IgD-negative memory B cell (primary cell): Measurements from ENCODE around the gene DNAJC21. TPM values are rescaled to one million over a fixed set of nuclear protein-coding genes. Genes with fewer than 3 reads are reported as not detected.
"Not testable (repeated sequence)": the region's sequence is repeated elsewhere in the genome, so short reads cannot be mapped to it uniquely, and the experiment has no call there.

Source experiments
- H3K27ac Mint-ChIP-seq, 3 donors: one replicate each; pipeline ENCODE4 v1.8.0; 2020 to 2022; ENCODE audit warnings: mild to moderate bottlenecking in 3 of 3, mixed read lengths in 3 of 3, moderate library complexity in 1 of 3
- H3K27me3 Mint-ChIP-seq: one replicate; pipeline ENCODE4 v1.8.0; 2021; ENCODE audit warnings: mixed read lengths
- H3K36me3 Mint-ChIP-seq: one replicate; pipeline ENCODE4 v1.8.0; 2020; ENCODE audit warnings: mild to moderate bottlenecking, mixed read lengths
- H3K4me1 Mint-ChIP-seq, 3 donors: one replicate each; pipeline ENCODE4 v1.8.0; 2020 to 2022; ENCODE audit warnings: mixed read lengths in 3 of 3, mild to moderate bottlenecking in 1 of 3
- H3K4me3 Mint-ChIP-seq, 4 donors: one replicate each; pipeline ENCODE4 v1.8.0; 2020 to 2022; ENCODE audit warnings: mild to moderate bottlenecking in 4 of 4, mixed read lengths in 4 of 4, moderate library complexity in 3 of 4
- H3K9me3 Mint-ChIP-seq, 3 donors: one replicate each; pipeline ENCODE4 v1.8.0; 2020 to 2021; ENCODE audit warnings: mixed read lengths in 3 of 3, mild to moderate bottlenecking in 1 of 3
- polyA plus RNA-seq: library from polyadenylated mRNA; unstranded; fragments of 300-500 nt; fragmentation: Illumina TruSeq; gene quantifications from one replicate; pipeline ENCODE4 v1.2.3, GENCODE V29; 2021

Gene DNAJC21
- polyA plus RNA-seq, 1 donor from 2014 or later = 14.8 TPM

DNA sequence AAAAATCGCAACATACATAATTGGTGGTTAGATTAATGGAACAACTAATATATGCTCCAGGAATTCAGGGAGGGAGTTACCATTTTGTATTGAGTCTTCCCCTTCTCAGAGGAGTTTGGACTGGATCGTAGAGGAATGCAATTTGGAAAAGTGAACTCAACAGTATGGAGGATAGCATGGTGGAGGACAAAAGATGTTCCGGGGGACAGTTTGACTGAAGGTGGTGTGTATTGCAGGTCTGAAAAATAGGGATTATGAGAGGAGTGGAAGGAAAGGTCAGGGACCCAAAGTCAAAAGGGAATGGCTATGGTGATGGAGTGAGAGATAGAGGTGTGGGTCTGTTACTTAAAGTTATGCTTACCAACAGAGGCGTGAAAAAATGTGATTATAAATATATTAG lies 1.5 kb downstream of the DNAJC21 start:
- Mint-ChIP-seq H3K9me3 (no peaks in the 10 kb centered on the region), H3K27ac (peak overlapping the region in 2 of 3 donors; percentile 62 to 94), H3K36me3 (peaks cover 3% of the 10 kb centered on the region), H3K4me3 (peak overlapping the region; percentile 94 to 99 (median 97)), H3K27me3 (no peaks in the 10 kb centered on the region), H3K4me1 (peaks cover 17 to 33% (median 25%) of the 10 kb centered on the region in 3 donors)

DNA sequence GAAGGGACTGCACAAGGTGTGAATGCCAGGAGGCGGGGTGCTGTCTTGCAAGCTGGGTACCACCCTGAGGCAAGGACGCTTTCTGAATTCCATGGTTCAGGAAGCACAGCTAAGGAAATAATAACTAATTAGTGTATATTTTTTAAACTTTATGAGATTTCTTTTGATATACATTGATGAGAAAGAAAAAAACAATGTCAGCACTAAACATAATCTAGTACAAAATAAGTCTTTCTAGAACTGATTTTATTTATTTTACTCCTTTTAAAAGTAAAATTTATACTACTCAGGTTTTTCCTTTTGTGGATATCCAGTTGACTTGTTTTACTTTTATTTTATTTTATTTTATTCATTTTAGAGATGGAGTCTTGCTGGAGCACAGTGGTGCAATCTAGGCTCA lies 3.6 kb downstream of the DNAJC21 start:
- H3K36me3 Mint-ChIP-seq = peaks cover 4% of the 10 kb centered on the region
- H3K4me3 Mint-ChIP-seq = no peak overlapping the region
- H3K9me3 Mint-ChIP-seq = no peaks in the 10 kb centered on the region
- no peak overlapping the region for H3K27ac Mint-ChIP-seq
- H3K4me1 Mint-ChIP-seq = peaks cover 17 to 35% (median 25%) of the 10 kb centered on the region in 3 donors
- no peaks in the 10 kb centered on the region for H3K27me3 Mint-ChIP-seq

DNA sequence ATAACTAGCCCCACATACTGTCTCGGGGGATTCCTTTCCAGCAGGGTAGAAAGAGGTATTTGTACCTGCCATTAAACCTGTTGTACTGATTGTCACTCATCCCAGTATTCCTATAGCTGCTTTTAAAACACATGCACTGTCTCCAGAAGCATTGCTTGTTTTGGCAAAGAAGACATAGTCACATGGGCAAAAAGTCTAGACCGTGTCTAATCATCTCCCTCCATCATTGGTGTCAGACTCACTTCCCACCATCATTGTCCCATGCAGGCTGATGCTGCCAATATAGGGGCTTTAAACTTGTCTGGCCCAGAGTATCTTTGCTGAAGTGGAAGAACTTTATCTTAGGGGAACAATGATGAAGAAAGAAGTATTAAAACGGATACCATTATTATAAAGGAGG lies 12.6 kb downstream of the DNAJC21 start:
- H3K27ac Mint-ChIP-seq = peak overlapping the region in 1 of 3 donors; percentile 1
- peaks cover 0 to 2% (median 1%) of the 10 kb centered on the region in 3 donors for H3K4me1 Mint-ChIP-seq
- H3K27me3 Mint-ChIP-seq = no peaks in the 10 kb centered on the region
- peaks cover 14% of the 10 kb centered on the region for H3K36me3 Mint-ChIP-seq
- no peaks in the 10 kb centered on the region for H3K9me3 Mint-ChIP-seq
- no peak overlapping the region for H3K4me3 Mint-ChIP-seq

DNA sequence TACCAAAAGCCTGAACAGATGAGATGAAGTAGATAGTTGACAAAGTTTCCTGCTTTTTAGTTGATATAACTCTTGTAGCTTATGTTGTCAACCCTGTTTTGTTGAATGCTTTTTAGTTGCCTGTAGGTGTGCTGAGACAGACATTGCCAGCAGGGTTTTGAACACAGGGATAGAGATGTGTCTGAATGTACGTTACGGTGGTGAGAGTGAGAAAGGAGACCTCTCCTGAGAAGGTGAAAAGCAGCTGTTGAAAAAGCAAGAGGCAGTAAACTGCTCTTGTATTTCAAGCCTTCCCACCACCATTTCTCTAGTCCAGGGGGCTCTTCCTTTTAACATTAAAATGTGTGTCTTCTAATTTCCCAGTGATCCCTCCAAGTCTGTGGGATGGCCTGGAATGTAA lies 14.7 kb downstream of the DNAJC21 start:
- no peaks in the 10 kb centered on the region for H3K27me3 Mint-ChIP-seq
- H3K4me3 Mint-ChIP-seq = no peak overlapping the region
- no peak overlapping the region for H3K27ac Mint-ChIP-seq
- peaks cover 14% of the 10 kb centered on the region for H3K36me3 Mint-ChIP-seq
- no peaks in the 10 kb centered on the region for H3K9me3 Mint-ChIP-seq
- no peaks in the 10 kb centered on the region for H3K4me1 Mint-ChIP-seq

DNA sequence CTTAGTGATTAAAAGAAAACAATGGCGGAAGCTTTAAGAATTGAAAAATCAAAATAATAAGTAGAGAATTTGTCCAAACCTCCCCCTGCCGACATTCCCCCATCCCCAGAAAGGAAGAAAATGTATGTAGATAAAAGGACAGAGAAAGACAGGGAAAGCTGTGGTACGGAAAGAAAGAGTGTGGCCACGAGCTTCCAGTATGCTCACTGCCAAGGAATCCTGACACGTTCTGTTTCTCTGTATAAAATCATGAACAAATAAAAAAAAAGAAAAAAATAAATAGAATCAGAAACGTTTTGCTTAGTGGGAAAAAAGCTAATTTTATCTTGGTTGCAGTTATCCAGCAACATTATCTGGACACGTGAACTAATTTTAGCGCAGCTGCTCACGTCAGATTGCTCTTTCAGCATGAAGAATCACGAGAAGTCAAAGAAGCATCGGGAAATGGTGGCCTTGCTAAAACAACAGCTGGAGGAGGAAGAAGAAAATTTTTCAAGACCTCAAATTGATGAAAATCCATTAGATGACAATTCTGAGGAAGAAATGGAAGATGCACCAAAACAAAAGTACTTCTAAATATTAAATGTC lies 15.2 kb downstream of the DNAJC21 start:
- no peak overlapping the region for H3K4me3 Mint-ChIP-seq
- no peak overlapping the region for H3K27ac Mint-ChIP-seq
- peaks cover 14% of the 10 kb centered on the region for H3K36me3 Mint-ChIP-seq
- H3K9me3 Mint-ChIP-seq = no peaks in the 10 kb centered on the region
- H3K27me3 Mint-ChIP-seq = no peaks in the 10 kb centered on the region
- no peaks in the 10 kb centered on the region for H3K4me1 Mint-ChIP-seq

DNA sequence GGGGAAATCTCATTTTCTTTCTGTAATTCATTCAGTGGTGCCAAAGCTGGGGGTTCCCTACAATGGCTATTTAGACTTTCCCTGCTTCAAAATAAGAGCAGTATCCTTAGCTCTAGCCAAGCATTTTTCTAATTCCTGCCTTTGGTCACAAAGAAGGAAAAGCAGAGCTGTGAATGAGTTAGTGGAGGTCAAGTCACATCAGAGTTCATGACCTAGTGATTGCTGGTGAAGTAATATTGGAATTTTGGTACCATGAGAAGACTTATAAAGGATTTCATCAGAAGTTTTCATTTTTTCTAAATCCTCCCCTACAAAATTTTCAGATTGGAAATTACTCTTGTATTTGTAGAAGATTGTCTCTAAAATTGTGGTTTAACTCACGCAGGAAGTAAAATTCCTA lies 28.0 kb downstream of the DNAJC21 start:
- H3K4me3 Mint-ChIP-seq = no peak overlapping the region
- peaks cover 5% of the 10 kb centered on the region for H3K36me3 Mint-ChIP-seq
- H3K4me1 Mint-ChIP-seq = peaks cover 0 to 5% (median 5%) of the 10 kb centered on the region in 3 donors
- no peaks in the 10 kb centered on the region for H3K9me3 Mint-ChIP-seq
- H3K27ac Mint-ChIP-seq = no peak overlapping the region
- no peaks in the 10 kb centered on the region for H3K27me3 Mint-ChIP-seq

DNA sequence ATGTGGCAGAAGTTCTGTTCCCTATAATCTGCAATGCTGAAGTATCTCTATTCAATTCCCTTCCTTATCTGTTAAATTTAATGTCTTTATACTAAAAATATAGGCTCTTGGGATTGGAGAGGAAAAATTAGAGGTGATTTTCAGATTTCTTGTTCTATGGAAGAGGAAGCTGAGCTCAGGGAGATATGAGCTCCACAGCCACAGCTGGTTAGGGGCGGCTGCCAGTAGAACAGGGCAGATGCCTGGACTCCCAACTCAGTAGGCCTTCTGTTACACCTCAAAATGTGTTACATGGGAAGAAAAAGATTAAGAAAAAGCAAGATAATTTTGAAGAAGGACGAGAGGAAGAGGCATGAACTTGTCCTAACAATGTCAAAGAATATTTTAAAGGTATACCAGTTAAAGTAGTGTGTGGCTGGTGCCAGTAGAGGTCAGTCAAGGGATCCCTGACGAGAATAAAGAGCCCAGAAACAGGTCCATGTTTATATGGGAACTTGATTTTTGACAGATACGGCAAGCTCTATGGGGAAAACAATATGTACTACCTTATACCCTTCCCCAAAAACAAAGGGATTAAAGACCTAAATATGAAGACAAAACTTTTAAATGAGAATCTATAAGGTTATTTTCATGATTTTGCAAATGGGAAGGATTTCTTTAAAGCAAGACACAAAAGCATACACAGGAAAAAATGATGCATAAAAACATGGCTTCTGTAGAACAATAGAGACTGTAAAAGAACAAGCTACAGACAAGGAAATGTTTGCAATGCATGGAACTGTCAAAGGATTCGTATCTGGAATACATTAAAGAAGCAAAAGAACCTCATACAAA lies 28.7 kb downstream of the DNAJC21 start:
- H3K27ac Mint-ChIP-seq = no peak overlapping the region
- no peaks in the 10 kb centered on the region for H3K27me3 Mint-ChIP-seq
- H3K9me3 Mint-ChIP-seq = no peaks in the 10 kb centered on the region
- peaks cover 0 to 5% (median 5%) of the 10 kb centered on the region in 3 donors for H3K4me1 Mint-ChIP-seq
- no peak overlapping the region for H3K4me3 Mint-ChIP-seq
- H3K36me3 Mint-ChIP-seq = peaks cover 5% of the 10 kb centered on the region

DNA sequence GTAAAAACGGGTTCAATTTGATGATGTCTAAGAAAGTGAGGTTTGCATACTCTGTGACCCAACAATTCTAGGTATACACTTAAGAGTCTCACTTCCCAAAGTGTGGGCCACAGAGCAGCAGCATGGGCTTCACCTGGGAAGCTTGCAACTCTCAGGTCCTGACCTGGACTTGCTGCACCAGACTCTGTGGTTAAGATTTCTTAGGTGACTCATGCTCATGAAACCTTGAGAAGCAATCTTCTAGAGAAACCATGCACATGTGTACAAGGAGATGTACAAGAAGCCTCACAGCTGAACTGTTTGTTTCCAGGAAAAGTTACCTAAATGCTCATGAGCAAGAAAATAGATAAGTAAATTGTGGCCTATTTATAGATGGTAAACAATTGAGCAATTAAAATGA lies 30.0 kb downstream of the DNAJC21 start:
- H3K4me3 Mint-ChIP-seq = no peak overlapping the region
- no peak overlapping the region for H3K27ac Mint-ChIP-seq

DNA sequence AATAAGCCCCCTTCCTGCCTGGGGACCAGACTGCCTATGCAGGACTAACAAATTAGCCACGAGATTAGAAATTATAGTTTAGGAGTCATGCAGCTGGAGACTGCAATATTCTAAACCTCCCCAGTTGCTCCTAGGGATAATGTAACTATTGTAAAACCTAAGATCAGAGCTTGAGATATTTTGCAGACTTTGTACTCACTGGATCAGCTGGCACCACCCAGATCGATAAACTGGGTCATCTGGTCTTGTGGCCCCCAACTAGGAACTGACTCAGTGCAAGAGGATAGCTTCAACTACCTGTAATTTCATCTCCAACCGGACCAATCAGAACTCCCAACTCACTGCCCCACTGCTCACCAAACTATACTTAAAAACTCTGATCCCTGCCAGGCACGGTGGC lies 38.2 kb downstream of the DNAJC21 start:
- Mint-ChIP-seq H3K4me1 (no peaks in the 10 kb centered on the region), H3K9me3 (peaks cover 3 to 9% (median 3%) of the 10 kb centered on the region in 3 donors), H3K27ac (peak overlapping the region in 1 of 3 donors; percentile 31), H3K27me3 (no peaks in the 10 kb centered on the region), H3K36me3 (peaks cover 15% of the 10 kb centered on the region), H3K4me3 (no peak overlapping the region)

More for the DNA sequence above, 30.0 kb downstream of the DNAJC21 start:
- Mint-ChIP-seq H3K4me1 (peaks cover 0 to 5% (median 5%) of the 10 kb centered on the region in 3 donors), H3K36me3 (peaks cover 5% of the 10 kb centered on the region), H3K9me3 (no peaks in the 10 kb centered on the region), H3K27me3 (no peaks in the 10 kb centered on the region)

DNA sequence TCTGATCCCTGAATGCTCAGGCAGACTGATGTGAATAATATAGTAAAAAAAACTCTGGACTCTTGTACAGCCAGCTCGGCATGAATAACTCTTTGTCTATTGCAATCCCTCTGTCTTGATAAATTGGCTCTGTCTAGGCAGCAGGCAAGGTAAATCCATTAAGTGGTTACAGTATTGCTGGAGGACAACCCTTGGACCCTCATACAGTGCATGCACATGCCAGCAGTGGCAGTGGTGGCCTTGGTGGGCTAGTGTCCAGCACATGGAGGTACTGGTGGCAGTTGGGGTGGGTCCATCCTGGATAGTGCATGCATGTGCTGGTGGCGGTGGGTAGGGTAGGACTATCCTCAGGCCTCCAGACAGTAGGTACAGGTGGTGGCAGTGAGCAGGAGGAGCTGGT lies 38.9 kb downstream of the DNAJC21 start:
- H3K4me3 Mint-ChIP-seq = no peak overlapping the region
- peaks cover 3 to 9% (median 3%) of the 10 kb centered on the region in 3 donors for H3K9me3 Mint-ChIP-seq
- H3K27ac Mint-ChIP-seq = no peak overlapping the region
- no peaks in the 10 kb centered on the region for H3K27me3 Mint-ChIP-seq
- no peaks in the 10 kb centered on the region for H3K4me1 Mint-ChIP-seq
- peaks cover 15% of the 10 kb centered on the region for H3K36me3 Mint-ChIP-seq

DNA sequence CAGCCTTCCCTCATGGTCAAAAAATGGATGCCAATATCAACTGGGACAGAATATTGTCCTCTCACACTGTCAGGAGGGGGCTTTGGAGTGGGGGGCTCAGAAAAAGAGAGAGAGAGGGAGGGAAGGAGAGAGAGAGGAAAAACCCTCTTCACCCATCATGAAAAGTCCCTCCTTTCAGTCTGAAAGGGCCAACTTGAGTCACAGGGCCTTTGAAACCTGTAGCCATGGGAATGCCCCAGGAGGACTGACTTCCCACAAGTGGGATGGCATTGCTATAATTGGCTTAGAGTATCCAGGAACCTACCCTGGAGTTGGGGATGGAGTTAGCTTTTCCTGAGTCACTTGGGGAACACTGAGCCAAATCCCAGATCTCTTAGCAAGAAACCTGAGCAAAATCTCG lies 41.2 kb downstream of the DNAJC21 start:
- Mint-ChIP-seq H3K4me1 (no peaks in the 10 kb centered on the region), H3K9me3 (peaks cover 3 to 8% (median 3%) of the 10 kb centered on the region in 3 donors), H3K36me3 (peaks cover 17% of the 10 kb centered on the region), H3K27ac (no peak overlapping the region), H3K27me3 (peaks cover 3% of the 10 kb centered on the region), H3K4me3 (no peak overlapping the region)

DNA sequence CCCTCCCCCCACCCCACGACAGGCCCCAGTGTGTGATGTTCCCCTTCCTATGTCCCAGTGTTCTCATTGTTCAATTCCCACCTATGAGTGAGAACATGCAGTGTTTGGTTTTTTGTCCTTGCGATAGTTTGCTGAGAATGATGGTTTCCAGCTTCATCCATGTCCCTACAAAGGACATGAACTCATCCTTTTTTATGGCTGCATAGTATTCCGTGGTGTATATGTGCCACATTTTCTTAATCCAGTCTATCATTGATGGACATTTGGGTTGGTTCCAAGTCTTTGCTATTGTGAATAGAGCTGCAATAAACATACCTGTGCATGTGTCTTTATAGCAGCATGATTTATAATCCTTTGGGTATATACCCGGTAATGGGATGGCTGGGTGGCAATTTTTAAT lies 42.3 kb downstream of the DNAJC21 start:
- not testable (repeated sequence) for H3K4me1 Mint-ChIP-seq

DNA sequence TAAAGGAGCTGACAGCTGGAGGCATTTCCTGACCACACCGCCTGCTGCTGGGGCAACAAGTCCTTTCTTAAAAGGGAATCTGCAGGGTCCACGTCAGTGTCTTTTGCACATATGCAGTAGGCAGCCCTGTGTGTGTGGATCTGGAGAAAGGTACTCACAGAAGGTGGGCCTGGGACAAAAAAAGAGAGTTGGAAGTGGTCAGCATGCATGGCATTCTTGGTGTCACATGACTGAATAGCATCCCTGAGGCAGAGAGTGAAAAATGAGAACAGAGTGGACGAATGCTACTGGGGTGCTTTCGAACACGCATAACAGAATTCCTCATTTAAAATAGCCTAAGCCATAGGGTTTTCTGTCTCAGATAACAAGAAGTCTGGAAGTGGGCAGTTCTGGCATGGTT lies 47.0 kb downstream of the DNAJC21 start:
- no peak overlapping the region for H3K4me3 Mint-ChIP-seq

More for the DNA sequence above, 42.3 kb downstream of the DNAJC21 start:
- not testable (repeated sequence) for H3K27ac Mint-ChIP-seq, H3K27me3 Mint-ChIP-seq, H3K9me3 Mint-ChIP-seq, H3K4me3 Mint-ChIP-seq, H3K36me3 Mint-ChIP-seq

DNA sequence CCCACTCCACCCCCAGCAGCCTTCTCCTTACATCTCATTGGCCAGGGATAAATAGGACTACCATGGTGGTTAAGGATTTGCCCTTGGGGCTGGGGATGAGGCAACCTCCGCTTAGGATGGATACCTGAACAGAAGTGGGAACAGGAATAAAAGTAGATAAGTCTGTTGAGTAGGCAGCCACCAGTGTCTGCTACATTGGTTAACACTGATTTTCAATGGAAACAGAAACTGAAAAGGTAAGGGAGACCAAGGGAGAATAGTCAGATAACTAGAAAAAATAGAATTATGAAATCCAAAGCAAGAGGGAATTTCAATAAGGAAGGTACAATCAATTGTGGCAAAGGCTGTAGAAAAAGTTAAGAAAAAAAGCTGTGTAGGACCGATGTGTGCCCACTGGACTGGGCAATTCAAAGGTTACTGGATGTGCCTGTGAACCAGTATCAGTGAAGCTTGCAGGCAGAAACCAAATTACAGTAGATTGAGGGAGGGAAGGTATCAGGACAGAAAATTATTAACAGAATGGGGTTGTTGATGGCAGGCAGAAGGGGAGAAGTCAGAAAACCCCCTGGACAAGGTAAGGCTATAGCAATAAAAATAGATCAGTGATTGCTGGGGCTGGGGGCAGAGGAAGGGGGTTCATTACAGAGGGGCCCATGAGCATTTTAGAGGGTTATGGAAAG lies 48.7 kb downstream of the DNAJC21 start:
- H3K27me3 Mint-ChIP-seq = peaks cover 4% of the 10 kb centered on the region
- H3K4me3 Mint-ChIP-seq = no peak overlapping the region
- no peak overlapping the region for H3K27ac Mint-ChIP-seq
- peaks cover 0 to 1% (median 0%) of the 10 kb centered on the region in 3 donors for H3K4me1 Mint-ChIP-seq
- peaks cover 2% of the 10 kb centered on the region for H3K36me3 Mint-ChIP-seq
- H3K9me3 Mint-ChIP-seq = peaks cover 3 to 9% (median 7%) of the 10 kb centered on the region in 3 donors

More for the DNA sequence above, 47.0 kb downstream of the DNAJC21 start:
- Mint-ChIP-seq H3K9me3 (peaks cover 0 to 3% (median 0%) of the 10 kb centered on the region in 3 donors), H3K4me1 (peaks cover 0 to 1% (median 0%) of the 10 kb centered on the region in 3 donors), H3K27ac (no peak overlapping the region), H3K36me3 (peaks cover 3% of the 10 kb centered on the region), H3K27me3 (peaks cover 4% of the 10 kb centered on the region)

DNA sequence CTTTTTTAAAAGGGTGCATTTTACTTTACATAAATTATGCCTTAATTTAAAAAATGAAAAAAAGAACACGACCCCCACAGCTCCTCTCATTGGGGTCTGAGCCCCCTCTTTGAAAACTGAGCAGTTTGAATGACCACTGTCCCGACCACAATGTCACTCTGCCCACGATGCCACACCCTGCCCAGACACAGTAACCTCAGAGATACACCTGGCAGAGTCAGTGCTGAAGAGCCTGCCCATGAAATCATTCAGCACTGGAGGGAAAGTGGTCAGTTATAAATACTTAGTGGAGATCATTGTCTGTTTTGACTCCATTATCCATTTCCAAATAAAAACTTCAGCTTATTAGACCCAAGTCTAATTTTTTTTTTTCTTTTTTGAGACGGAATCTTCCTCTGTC lies 49.3 kb downstream of the DNAJC21 start:
- no peak overlapping the region for H3K27ac Mint-ChIP-seq
- peaks cover 4% of the 10 kb centered on the region for H3K27me3 Mint-ChIP-seq
- H3K4me1 Mint-ChIP-seq = peaks cover 0 to 1% (median 0%) of the 10 kb centered on the region in 3 donors
- H3K4me3 Mint-ChIP-seq = no peak overlapping the region
- no peaks in the 10 kb centered on the region for H3K36me3 Mint-ChIP-seq
- H3K9me3 Mint-ChIP-seq = peaks cover 3 to 9% (median 7%) of the 10 kb centered on the region in 3 donors
